ENCODE data around the gene GPR146.

Gene GPR146

DNA sequence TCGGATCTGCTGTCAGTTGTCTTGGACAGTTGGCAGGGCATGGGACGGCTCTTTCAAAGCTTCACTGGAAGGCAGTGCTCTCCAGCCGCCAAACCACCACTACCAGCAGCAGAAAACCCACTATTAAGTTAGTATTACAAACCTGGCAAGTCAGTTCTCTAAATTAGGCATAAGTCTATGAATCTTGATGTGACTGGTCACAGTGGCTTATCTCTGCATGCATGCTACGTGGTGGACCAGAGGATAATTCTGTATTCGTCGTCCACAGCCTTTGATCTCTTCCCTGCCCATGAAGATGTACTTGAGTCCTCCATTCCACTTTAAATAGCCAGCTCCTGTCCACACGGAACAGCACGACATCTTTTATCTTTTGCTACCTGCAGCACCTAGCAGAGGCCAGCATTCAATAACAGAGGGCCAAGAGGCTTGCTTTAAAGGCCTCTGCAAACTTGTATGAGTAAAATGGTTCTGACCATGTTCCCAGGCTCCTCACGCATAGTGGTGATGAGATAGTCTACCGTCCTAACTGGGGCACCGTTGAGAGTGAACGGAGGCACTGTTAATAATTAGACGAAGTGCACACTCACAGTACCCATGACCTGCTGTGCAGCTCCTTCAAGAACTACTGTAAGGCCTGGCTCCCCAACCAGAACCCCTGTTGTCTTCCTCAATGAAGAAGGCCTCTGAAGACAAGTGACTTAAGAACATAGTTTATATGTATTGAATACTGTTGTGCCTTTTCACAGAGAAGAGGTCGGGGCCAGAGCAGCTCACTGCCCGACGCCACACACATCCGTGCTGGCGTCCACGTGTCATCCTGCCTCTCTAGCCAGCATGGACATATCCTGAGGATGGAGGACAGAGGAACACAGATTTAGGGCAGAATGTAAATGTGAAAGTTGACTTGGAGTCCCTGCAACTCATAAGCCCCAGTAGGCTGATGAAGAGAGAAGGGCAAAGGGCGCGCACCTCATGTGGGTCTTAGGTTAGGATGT, 1.0 kb downstream of the GPR146 start:
- DNase-seq: no peak

DNA sequence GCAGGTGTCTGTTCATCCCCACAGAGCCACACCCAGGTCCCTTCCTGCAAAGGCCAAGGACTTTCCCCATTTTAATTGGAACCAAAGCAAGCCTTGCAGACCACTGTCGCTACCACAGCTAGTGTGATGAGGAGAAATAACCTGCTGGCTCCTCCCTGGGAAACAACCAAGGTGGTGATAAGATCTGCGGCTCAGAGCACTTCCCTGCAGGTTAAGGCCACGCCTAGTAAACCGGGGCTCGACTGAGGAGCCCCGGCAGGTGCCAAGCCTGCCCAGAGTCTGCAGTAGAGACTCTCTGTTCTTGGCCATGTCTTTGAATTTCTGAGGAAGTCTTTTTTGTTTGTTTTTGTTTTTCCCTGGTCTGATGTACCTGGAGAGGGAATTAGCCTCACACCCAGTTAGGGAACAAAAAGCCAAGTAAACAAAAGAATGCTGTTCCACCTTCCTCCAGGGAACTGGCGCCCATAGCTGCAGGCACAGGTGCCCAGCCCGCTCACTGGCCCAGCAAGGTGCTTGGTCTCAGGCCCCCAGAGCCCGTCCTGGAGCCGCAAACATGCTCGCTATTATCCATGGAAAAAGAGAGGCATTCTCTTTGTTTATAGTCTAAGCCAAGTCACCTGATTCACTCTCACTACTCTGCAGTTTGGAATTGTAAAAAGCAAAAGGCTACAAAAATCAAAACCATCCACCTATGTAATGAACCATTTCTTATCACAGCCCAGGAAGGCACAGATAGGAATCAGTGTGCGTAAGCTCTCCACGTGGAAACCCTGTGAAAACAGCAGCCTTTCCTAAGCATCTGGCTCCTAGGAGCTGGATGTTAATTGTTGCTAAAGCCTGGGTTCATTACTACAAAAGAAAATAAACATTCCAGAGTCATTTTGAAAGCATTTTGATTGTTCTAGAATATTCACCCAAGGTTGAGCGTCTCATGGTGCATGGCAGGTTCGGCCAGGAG, 2.7 kb downstream of the GPR146 start:
- peak; percentile 35 to 40 for DNase-seq

DNA sequence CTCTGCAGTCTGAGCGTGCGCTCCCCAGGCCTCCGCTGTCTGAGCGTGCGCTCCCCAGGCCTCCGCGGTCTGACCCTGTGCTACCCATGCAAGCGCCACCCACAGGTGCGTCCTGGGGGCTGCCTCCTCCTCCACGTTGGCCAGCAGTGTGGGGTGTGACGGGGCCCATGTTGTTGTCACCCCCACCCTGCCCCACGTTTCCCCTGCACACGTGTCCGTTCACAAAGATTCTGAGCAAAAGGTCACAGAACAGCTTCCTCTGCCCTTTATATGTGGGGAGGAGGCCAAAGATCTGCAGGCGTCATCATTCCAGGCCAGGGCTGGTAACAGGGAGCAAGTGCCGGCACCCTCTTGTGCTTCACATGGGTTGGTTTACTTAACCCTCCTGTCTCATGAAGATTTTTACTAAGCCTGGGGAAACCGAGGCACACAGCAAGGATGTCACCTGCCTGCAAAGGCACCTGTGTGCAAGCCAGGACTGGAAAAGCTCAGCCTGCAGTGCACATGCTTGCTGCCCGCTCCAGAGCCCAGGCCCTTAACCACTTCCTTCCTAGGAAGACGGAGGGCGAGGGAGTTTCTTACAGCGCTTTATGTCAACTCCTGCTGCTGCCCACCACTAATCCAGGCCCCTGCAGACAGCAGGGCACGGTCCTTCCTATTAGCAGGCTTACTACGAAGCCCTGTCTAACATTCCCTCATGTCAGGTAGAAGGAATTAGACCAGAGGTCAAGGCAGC, 4.8 kb downstream of the GPR146 start:
- DNase-seq: no peak

DNA sequence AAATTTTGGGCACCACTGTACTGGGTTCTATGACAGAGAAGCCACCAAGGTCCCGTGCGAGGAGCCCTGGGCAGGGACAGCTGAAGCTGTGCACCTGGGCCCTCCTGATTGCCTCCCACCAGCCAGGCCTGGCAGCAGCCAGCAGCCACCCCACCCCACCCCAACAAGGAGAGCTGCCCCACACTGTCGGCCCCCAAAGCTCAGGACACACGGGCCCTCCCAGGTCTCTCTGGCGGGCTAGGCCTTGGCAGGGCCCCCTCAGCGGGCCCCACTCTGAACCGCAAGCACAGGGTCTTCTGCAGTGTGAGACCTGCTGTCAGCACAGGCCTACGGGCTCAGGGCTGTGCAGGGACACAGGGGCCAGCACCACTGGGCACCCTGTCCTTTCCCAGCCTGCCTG, 5.5 kb downstream of the GPR146 start:
- DNase-seq: no peak

DNA sequence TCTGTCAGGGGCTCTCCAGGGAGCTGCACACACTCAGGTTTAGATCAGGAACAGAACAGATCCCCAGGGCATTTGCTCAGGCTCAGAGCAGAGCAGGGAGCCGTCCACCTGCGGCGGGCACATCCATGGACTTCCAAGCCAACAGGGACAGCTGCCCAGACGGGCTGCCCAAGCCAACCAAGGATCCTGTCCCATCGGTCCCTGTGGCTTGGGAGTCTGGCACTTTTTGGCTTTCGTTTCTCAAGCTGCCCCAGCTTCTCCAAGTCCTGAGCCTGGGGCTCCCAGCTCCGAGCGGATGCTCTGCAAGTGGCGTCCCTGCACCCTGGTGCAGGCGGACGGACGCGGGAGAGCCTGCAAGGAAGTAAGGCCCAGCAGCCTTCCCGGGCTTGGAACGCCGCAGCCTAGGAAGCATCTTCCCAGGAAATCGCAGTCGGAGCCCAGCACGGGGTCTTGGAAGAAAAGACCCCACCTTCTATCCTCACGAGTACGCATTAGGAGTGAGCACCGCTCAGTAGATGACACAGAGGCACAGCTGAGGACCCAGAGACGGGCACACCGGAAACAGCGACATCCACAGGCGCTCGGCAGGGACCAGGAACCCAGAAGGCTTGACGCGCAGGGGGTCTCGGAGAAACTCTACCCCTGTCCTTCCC, 6.0 kb downstream of the GPR146 start:
- no peak for DNase-seq

DNA sequence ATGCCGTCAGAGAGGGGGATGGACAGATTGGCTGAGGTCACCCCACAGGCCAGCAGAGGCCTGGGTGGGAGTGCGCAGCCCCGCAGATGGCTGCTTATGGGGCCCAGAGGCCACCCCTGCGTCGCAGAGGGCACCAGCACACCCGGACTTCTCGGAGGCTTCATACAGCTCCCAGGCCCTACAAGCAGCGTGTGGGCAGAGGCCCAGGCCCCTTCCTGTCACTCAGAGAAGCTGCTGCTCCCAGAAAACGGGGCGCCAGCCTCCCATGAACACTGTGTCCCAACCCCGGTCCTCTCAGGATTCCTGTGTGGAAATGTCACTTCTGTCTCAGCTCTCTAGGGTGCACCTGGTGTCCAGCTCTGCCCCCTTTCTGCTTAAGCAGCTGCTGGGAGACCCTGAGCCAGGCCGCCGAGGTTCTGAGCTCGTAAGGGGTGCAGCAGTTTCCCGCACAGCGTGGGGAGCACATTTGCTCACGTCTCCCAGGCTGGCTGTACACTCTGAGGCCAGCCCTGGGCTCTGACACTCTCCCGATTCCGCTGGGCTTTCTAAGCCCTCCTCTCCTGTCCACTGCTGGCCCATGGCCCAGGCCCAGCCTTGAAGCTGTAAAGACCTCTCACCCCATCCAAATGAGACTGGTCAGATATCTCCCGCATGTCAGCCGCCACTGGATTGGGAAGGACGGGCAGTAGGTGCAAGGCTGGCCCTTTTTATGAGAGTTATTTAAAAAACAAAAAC, 6.8 kb downstream of the GPR146 start:
- no peak for DNase-seq

DNA sequence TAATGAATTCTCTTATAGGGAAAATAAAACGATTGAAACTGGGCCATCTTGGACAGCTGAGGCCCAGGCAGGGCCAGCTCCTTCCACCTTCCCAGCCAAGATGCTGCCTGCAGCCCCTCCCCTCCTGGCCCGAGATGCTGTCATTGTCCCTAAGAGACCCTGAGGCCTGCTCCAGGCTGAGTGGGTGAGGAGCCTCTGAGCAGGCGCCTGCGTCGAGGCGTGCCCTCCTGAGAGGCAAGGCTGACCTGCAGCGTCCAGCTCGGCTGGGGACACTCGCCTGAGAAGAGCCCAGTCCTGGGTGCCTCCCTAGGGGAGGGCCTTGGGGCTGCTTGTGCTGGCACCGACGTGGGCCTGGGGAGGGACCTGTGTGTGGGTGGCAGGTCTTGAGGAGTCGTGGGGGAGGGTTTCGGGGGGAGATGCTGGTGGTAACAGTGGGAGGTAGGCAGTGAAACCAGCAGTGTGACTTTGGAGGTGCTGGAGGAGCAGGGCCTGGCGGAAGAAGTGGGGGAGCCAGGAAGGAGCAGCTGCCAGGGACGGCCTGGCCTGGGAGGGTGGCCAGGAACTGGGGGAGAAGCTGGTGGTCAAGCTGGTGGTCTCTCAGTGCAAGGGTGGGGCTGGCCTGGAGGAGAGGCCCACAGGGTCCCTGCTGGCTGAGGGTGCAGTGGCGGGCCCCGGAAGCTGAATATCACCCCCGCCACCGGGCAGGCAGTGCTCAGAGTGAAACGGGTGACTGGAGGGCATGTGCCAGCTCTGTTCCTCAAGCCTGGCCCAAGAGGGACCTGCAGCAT, 7.9 kb downstream of the GPR146 start:
- DNase-seq: no peak

DNA sequence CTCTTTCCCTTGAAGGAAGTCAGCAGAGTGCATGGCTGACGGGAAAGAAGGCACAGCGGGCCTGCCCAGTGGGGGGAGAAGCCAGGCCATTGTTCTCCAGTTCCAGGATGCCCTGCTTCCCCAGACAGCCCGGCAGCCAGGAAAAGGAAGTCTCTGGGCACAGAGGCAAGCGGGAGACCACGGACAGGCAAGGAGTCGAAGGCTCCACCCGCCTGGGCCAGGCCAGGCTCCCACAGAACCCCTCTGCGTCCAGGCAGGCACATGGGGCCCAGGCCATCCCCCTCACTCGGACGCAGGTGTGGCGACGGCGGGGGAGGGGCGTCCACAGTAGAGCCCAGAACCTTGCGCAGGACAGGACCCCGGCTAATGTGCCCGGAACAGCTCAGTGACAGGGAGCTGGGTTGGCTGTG, 8.7 kb downstream of the GPR146 start:
- DNase-seq: no peak

DNA sequence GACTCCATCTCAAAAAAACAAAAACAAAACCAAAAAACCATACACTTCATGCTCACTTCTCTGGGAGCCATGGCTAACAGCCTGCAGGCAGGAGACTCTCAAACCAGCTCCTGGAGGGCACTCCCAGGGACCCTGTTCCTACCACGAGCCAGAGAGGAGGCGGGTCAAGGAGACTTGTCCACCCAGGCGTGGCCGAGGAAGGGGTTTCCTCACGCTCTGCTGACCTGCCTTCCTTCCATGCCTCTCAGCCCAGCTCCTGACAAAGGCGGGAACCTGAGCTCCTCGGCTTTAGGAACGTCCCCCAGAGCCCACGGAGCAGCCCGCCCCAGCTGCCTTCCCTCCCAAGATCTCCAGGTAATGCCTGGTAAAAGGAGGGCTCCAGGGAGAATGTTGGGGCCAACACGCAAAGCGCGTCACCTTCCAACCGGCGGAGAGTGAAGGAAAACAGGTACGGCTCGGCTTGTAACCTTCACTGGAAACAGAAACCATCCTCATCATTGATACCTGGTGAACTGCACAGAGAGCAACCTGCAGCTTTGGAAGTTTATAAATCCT, 9.5 kb downstream of the GPR146 start:
- DNase-seq: no peak

DNA sequence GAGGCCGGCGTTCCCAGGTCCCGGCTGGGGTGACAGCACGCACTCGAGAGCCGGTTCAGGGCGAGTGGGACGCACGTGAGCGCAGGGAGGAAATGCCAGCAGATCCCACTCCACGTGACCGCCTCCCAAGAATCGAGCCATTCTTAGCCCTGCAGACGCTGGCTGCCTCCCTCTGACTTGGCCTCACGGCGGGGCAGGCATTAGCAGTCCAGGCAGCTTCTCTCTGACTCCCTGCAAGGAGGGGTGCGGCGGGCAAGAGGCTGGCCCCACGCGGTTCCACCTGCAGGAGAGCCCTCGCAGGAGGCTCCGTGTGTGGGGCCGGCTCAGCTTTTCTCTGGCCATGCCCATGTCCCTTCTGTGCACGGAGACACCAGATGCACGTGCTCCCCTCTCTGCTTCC, 10.1 kb downstream of the GPR146 start:
- no peak for DNase-seq

DNA sequence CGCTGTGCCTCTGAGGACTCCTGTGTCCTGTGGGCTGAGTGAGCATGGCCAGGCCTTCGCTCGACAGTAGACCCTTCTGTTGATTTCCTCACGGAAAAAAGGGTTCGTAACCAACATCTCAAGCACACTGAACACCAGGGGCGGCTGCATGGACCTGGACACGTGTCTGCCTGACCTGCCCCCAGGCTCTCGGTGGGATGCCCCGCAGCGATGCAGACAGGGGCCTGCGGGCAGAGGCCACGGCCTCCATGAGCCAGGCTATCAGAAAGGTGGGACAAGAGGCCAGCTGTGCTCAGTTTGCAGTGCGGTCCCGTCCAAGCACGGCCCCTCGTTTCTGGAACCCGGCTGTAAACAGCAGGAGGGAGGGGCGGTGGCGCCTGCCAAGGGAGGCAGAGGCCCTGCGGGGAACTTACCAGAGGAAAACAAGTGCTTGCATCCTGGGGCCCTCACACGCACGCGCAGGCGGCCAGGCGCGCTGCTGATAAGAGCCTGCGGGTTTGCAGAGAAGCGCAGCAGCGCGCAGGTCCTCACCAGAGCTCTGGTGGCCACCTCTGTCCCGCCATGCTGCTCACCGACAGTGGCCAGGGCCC, 10.6 kb downstream of the GPR146 start:
- DNase-seq: peak; percentile 35 to 36

DNA sequence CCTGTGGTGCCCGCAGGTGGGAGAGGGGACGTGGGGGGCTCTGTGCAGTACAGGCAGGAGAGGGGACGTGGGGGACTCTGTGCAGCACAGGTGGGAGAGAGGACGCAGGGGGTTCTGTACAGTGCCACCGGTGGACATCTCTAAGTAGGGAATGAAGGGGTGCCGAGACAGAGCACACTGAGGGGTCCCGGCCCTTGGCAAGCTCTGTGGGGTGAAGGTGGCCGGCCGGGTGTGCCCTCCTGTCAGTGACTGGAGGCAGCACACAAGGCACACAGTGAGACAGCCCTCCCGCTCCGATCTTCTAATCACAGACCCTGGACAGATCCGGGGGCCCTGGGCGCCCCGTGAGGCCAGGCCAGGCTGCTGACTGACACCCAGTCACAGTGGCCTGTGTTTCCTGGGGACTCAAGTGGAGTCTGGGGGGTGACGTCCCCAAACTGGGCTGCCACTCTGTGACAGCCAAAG, 11.2 kb downstream of the GPR146 start:
- DNase-seq: no peak

DNA sequence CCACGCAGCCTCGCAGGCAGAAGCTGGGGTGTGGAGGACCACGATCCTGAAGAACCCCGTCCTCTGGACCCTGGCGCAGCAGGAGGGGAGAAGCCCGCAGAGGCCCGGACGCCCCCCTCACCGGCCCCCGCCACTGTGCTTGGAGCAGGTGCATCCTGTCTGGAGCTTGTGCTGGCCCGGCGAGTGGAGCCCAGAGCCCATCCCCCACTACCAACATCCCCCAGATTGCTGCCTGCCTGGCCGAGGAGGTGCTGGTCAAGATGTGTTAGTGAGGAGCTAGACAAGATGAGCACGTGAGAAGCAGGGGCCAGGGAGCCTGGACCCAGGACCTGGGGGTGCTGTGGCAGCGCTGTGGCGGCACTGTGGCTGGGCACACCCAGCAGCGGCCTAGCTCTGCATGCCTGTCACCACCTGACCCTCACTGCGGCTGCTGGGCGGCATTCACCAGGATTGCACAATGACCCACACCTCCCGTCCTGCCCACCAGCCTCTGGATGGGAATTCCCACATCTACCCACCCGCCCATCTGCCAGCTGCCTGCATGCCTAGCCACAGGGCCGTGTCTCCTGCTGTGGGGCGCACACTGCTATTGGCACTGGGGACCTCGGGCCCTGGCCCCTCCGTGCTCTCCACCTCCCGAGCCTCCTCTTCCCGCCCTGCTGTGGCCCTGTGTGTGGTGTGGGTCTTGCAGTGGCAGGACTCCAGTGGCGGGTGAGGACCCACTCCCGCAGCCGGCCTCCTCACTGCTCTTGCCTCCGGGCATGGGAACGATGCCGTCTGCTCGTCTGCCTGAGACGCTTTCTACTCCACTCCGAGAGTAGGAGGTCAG, 11.8 kb downstream of the GPR146 start:
- DNase-seq: no peak

DNA sequence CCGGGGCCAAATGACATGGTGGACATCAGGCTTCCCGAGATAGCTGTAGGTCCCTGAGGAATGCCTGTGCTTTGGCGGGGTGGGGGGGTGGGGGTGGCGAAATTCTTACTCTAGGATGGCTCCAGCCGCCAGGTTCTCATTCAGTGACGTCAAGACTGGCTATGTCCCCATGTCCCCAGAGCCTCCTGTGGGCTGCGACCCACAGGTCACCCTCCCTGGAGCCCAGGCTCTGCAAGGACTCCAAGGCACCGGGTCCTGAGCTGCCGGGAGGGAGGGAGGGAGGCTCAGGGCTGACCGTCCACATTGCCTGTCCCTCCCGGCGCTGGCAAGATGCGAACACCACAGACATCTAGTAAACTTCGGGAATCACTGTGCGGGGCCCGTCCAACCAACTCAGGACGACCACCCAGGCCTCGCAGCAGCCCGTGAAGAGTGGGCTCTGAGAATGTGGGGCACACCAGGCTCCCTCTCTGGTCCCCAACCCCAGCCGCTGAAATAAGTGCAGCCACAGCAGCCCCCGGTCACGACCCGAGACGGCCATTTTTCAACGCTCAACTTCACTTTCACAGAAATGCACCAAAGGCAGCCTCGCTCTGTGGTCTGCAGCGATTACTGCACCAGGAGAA, 12.6 kb downstream of the GPR146 start:
- DNase-seq: no peak

DNA sequence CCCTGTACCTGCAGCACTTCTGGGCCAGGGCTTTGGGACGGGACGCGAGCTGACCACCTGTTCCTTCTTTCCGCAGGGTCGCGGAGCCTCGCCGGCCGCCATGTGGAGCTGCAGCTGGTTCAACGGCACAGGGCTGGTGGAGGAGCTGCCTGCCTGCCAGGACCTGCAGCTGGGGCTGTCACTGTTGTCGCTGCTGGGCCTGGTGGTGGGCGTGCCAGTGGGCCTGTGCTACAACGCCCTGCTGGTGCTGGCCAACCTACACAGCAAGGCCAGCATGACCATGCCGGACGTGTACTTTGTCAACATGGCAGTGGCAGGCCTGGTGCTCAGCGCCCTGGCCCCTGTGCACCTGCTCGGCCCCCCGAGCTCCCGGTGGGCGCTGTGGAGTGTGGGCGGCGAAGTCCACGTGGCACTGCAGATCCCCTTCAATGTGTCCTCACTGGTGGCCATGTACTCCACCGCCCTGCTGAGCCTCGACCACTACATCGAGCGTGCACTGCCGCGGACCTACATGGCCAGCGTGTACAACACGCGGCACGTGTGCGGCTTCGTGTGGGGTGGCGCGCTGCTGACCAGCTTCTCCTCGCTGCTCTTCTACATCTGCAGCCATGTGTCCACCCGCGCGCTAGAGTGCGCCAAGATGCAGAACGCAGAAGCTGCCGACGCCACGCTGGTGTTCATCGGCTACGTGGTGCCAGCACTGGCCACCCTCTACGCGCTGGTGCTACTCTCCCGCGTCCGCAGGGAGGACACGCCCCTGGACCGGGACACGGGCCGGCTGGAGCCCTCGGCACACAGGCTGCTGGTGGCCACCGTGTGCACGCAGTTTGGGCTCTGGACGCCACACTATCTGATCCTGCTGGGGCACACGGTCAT, 13.3 kb downstream of the GPR146 start:
- no peak for DNase-seq

DNA sequence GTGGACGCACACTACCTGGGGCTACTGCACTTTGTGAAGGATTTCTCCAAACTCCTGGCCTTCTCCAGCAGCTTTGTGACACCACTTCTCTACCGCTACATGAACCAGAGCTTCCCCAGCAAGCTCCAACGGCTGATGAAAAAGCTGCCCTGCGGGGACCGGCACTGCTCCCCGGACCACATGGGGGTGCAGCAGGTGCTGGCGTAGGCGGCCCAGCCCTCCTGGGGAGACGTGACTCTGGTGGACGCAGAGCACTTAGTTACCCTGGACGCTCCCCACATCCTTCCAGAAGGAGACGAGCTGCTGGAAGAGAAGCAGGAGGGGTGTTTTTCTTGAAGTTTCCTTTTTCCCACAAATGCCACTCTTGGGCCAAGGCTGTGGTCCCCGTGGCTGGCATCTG, 14.0 kb downstream of the GPR146 start:
- DNase-seq: no peak

DNA sequence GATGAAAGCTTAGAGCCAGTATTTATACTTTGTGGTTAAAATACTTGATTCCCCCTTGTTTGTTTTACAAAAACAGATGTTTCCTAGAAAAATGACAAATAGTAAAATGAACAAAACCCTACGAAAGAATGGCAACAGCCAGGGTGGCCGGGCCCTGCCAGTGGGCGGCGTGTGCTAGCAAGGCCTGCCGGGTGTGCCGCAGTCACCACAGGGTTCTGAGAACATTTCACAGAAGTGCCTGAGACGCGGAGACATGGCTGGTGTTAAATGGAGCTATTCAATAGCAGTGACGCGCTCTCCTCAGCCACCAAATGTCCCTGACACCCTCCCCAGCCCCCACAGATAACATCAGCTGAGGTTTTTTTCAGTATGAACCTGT, 14.5 kb downstream of the GPR146 start:
- DNase-seq: no peak

Data from activated CD4-positive, alpha-beta T cell treated with anti-CD3 and anti-CD28 coated beads for 4 hours (primary cell).